COR-L47 (cell line): ENCODE data around the gene MAGEA3.
"Not testable (repeated sequence)": the region's sequence is repeated elsewhere in the genome, so short reads cannot be mapped to it uniquely, and the experiment has no call there.

Experiments used
- DNase-seq: peaks from one replicate; lab custom pipeline; 2025; lab: John Stamatoyannopoulos, UW

MAGEA3 gene

GRCh38 chrX:152697952-152698931 is at the start of gene MAGEA3:
MAGEA3 (plus strand) TSS chrX:152698794; CDS start chrX:152700833, 2,039 bp downstream.
- DNase-seq: not testable (repeated sequence)

DNA sequence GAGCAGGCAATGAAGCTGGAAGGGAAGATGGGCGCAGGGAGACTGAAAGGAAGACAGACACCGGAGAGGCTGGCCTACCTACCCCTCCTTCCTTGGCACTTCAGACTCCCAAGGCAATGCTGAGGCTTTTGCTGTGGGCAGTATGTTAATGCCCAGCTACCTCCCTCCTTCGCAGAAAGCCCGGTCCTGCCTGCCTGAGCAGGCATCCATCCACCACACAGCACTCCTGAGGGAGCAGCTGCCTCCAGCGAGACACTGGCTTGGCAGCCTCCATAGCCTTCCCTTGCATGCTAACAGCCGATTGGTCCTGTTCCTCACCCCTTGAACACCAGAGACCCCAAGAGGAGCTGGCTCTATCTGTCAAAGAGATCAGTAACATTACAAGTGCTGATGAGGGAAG is 46.5 kb upstream of the MAGEA3 start:
- no peak for DNase-seq

- no peak for DNase-seq
These were observed 46.1 kb upstream of the MAGEA3 start for GRCh38 chrX:152652467-152652866.

GRCh38 chrX:152656087-152656486 is 42.5 kb upstream of the MAGEA3 start:
- DNase-seq: no peak

- DNase-seq: no peak
These were observed 41.7 kb upstream of the MAGEA3 start for GRCh38 chrX:152656890-152657289.

GRCh38 chrX:152658302-152658701 is 40.3 kb upstream of the MAGEA3 start:
- no peak for DNase-seq

DNA sequence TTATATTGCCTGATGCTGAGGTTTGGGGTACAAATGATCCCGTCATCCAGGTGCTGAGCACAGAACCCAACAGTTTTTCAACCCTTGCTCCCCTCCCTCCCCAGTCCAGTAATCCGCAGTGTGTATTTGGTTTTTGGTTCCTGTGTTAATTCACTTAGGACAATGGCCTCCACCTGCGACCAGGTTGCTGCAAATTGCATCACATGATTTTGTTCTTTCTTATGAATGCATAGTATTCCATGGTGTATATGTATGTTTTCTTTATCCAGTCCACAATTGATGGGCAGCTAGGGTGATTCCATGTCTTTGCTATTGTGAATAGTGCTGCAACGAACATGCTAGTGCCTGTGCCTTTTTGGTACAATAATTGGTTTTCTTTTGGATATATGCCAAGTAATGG is 35.5 kb upstream of the MAGEA3 start:
- DNase-seq: no peak

DNA sequence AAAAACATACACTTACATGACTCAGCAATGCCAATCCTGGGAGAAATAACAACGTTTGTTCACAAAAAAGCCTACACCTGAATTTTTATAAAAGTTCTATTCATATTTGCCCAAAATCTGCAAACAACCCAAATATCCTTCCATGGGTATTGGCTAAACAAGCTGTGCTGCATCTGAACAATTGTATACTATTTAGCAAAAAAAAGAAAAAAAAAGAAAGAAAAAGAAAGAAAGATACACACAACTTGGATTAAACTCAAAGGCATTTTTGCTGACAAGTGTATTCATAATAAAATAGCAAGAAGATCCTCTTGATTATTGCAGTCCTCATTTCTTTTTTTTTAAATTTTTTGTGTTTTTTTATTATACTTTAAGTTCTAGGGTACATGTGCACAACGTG is 24.5 kb upstream of the MAGEA3 start:
- DNase-seq: no peak

- DNase-seq: not testable (repeated sequence)
These were observed 23.9 kb upstream of the MAGEA3 start for GRCh38 chrX:152674652-152675051.

DNA sequence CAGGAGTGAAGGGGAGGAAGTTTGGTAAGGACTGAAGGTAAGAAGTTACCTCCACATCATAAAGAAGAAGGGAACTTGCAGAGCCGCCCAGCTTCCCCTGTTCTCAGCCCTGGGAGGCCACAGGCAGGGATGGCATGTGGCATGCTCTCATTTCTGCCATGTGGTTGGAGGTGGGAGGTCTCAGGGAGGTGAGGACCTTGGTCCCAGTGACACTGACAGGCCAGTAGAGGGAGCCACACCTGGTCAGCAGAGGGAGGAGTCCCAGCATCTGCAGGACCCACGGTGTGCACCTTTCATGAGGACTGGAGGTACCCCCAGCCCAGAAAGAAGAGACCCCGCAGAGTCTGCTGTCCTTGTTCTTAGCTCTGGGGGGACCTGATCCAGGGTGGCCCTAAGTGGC is 17.6 kb upstream of the MAGEA3 start:
- not testable (repeated sequence) for DNase-seq

DNA sequence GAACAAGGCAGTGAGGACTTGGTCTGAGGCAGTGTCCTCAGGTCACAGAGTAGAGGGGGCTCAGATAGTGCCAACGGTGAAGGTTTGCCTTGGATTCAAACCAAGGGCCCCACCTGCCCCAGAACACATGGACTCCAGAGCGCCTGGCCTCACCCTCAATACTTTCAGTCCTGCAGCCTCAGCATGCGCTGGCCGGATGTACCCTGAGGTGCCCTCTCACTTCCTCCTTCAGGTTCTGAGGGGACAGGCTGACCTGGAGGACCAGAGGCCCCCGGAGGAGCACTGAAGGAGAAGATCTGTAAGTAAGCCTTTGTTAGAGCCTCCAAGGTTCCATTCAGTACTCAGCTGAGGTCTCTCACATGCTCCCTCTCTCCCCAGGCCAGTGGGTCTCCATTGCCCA is 1.8 kb downstream of the MAGEA3 start:
- DNase-seq: not testable (repeated sequence)

GRCh38 chrX:152706500-152706899 is 7.9 kb downstream of the MAGEA3 start:
- DNase-seq: not testable (repeated sequence)

GRCh38 chrX:152709173-152709572 is 10.6 kb downstream of the MAGEA3 start, which contains the start of gene CSAG2:
CSAG2 (minus strand) TSS chrX:152709273; CDS start chrX:152709112, 161 bp downstream.
- DNase-seq: not testable (repeated sequence)

DNA sequence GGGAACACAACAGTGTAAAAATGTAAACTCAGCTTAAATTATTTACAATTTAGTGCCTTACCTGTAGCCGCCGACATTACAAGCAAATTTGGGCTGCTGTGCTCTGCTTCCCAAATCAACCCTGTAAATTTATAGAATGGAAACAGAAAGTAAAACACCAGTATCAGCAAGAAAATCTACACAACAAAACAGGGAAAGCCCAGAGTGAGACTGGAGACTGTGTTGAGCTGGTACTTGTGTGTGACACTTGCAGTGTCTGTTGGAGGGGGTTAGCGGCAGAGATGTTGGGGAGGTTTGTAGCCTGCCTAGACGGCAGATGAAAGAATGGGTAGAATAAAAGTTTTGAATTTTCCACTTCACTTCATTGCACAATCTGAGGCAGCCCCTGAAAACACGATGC is 14.6 kb downstream of the MAGEA3 start:
- DNase-seq: not testable (repeated sequence)

- DNase-seq: not testable (repeated sequence)
These were observed 15.5 kb downstream of the MAGEA3 start, which contains the start of gene MAGEA2B for GRCh38 chrX:152713815-152714787. MAGEA2B (plus strand) TSS chrX:152714628; CDS start chrX:152717107, 2,479 bp downstream.

- no peak for DNase-seq
These were observed 26.8 kb downstream of the MAGEA3 start for GRCh38 chrX:152725409-152725808.

DNA sequence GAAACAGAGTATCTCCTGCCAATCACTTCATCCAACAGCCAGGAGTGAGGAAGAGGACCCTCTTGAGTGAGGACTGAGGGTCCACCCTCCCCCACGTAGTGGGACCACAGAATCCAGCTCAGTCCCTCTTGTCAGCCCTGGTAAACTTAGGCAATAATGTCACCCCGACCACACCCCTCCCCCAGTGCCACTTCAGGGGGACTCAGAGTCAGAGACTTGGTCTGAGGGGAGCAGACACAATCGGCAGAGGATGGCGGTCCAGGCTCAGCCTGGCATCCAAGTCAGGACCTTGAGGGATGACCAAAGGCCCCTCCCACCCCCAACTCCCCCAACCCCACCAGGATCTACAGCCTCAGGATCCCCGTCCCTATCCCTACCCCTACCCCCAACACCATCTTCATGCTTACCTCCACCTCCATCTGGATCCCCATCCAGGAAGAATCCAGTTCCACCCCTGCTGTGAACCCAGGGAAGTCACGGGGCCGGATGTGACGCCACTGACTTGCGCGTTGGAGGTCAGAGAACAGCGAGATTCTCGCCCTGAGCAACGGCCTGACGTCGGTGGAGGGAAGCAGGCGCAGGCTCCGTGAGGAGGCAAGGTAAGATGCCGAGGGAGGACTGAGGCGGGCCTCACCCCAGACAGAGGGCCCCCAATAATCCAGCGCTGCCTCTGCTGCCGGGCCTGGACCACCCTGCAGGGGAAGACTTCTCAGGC is 34.8 kb downstream of the MAGEA3 start, which contains the start of the genes CSAG1 and MAGEA12:
TSS of gene CSAG1 (minus strand) at position 461 of the 715 bp plus-strand sequence. CDS start 1,261 bp downstream, outside the sequence.
TSS of gene MAGEA12 (plus strand) at position 497 of the 715 bp plus-strand sequence. CDS start 2,405 bp downstream, outside the sequence.
- peak; percentile 62 for DNase-seq

- DNase-seq: not testable (repeated sequence)
These were observed 35.7 kb downstream of the MAGEA3 start for GRCh38 chrX:152734143-152734858.

- no peak for DNase-seq
These were observed 36.5 kb downstream of the MAGEA3 start for GRCh38 chrX:152735101-152735500.

DNA sequence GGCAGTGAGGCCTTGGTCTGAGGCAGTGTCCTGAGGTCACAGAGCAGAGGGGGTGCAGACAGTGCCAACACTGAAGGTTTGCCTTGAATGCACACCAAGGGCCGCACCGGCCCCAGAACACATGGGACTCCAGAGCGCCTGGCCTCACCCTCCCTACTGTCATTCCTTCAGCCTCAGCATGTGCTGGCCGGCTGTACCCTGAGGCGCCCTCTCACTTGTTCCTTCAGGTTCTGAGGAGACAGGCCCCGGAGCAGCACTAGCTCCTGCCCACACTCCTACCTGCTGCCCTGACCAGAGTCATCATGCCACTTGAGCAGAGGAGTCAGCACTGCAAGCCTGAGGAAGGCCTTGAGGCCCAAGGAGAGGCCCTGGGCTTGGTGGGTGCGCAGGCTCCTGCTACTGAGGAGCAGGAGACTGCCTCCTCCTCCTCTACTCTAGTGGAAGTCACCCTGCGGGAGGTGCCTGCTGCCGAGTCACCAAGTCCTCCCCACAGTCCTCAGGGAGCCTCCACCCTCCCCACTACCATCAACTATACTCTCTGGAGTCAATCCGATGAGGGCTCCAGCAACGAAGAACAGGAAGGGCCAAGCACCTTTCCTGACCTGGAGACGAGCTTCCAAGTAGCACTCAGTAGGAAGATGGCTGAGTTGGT is 37.4 kb downstream of the MAGEA3 start:
- DNase-seq: no peak
